NOMO-1 treated with dmso at 0.1 percent for 144 hours (cell line): ENCODE results near the gene RECQL5.

Experiments
- DNase-seq: peaks from one replicate; lab custom pipeline; 2025; ENCODE audit not compliant: unreplicated experiment; lab: John Stamatoyannopoulos, UW

RECQL5 gene

GRCh38 chr17:75619506-75620431, 47.2 kb downstream of the RECQL5 start:
- no peak for DNase-seq

GRCh38 chr17:75617675-75618074, 49.3 kb downstream of the RECQL5 start:
- no peak for DNase-seq

GRCh38 chr17:75617218-75617617, 49.7 kb downstream of the RECQL5 start:
- DNase-seq, result no peak

- DNase-seq, result no peak
Measured at GRCh38 chr17:75616521-75617122, 50.3 kb downstream of the RECQL5 start.

GRCh38 chr17:75615301-75615700, 51.7 kb downstream of the RECQL5 start:
- no peak for DNase-seq

GRCh38 chr17:75614556-75615270, 52.2 kb downstream of the RECQL5 start:
- no peak for DNase-seq

GRCh38 chr17:75614006-75614405, 52.9 kb downstream of the RECQL5 start:
- no peak for DNase-seq

- no peak for DNase-seq
Measured at GRCh38 chr17:75612906-75613626, 53.9 kb downstream of the RECQL5 start.

- no peak for DNase-seq
Measured at GRCh38 chr17:75611851-75612429, 55.0 kb downstream of the RECQL5 start.

- DNase-seq, result no peak
Measured at GRCh38 chr17:75610103-75610984, 56.6 kb downstream of the RECQL5 start.

- DNase-seq, result no peak
Measured at GRCh38 chr17:75607086-75607485, 59.9 kb downstream of the RECQL5 start.

- DNase-seq, result no peak
Measured at GRCh38 chr17:75605790-75606189, 61.2 kb downstream of the RECQL5 start.

GRCh38 chr17:75604034-75604695, 62.8 kb downstream of the RECQL5 start:
- DNase-seq, result no peak

GRCh38 chr17:75603123-75603522, 63.8 kb downstream of the RECQL5 start:
- no peak for DNase-seq

GRCh38 chr17:75602644-75603043, 64.3 kb downstream of the RECQL5 start:
- DNase-seq, result no peak

- peak; percentile 13 for DNase-seq
Measured at GRCh38 chr17:75601057-75601987, 65.6 kb downstream of the RECQL5 start.

GRCh38 chr17:75596320-75597087, 70.5 kb downstream of the RECQL5 start:
- DNase-seq, result no peak
